Left ventricle myocardium inferior (tissue), 1 donor: Measurements from ENCODE around the gene AKR1C1. TPM values are rescaled to one million over a fixed set of nuclear protein-coding genes. Genes with fewer than 3 reads are reported as not detected.
"Not testable (repeated sequence)": the region's sequence is repeated elsewhere in the genome, so short reads cannot be mapped to it uniquely, and the experiment has no call there.

ENCODE experiments used
- DNase-seq: peaks from one replicate; pipeline ENCODE4 v3.0.0-alpha.2; 2020
- H3K27ac ChIP-seq: fragments of 200-600 bp; replicated peaks from 2 replicates; pipeline ENCODE4 v1.8.0; 2021
- H3K27me3 ChIP-seq: fragments of 200-600 bp; 2 replicates; pipeline ENCODE4 v1.8.0; 2021; ENCODE audit warnings: low read depth
- H3K36me3 ChIP-seq: fragments of 200-600 bp; 2 replicates; pipeline ENCODE4 v1.8.0; 2021
- H3K4me1 ChIP-seq: fragments of 200-600 bp; 2 replicates; pipeline ENCODE4 v1.8.0; 2021
- H3K4me3 ChIP-seq: fragments of 200-600 bp; 2 replicates; pipeline ENCODE4 v1.8.0; 2021; ENCODE audit warnings: mild to moderate bottlenecking, moderate library complexity
- H3K9me3 ChIP-seq: fragments of 200-600 bp; replicated peaks from 2 replicates; pipeline ENCODE4 v1.8.0; 2021
- intact Hi-C: fragments of 100-400 bp; cut with micrococcal nuclease; formaldehyde crosslinking; loops from one replicate; pipeline ENCODE4 v1.11.0; 2022
- total RNA-seq: library from RNA; stranded (reverse); fragmentation: NEBNext Ultra II Directional; extraction: Animal tissue kit (Norgen Biotek cat#: 25700); gene quantifications from one replicate; pipeline ENCODE4 v1.2.1, GENCODE V29; 2021
- TF ChIP-seq, protein P1 (sequence below): fragments of 200-600 bp; IDR thresholded peaks from 2 replicates; pipeline ENCODE4 v1.8.0; 2021; ENCODE audit warnings: antibody characterized with exemption, mild to moderate bottlenecking, borderline replicate concordance
- donor health status: DM: no; HTN: yes; CAD: no; lungs with severe emphysema.

AKR1C1 gene
- total RNA-seq, 1 donor from 2014 or later = 34.1 TPM

DNA sequence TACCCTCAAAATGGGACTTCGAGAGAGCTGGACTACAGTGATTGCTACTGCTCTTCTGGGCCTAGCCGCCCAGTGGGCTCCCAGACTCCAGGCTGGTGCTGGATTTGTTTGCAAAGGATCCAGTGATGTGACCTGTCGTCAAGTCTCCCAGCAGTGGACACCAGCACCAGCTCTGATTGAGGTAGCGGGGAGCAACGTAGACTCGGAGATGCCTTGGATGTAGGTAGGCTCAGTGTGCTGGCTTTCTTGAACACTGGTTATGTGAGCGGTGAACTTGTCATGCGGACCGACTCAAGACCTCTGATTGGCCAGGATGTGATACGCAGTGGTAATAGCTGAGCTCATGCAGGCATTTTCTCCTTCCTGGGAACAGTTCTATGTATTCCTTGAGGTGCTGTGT lies 21.0 kb downstream of the AKR1C1 start:
- H3K27ac ChIP-seq = no peak overlapping the region
- no peaks in the 10 kb centered on the region for H3K9me3 ChIP-seq
- no peak for DNase-seq
- intact Hi-C loops = no loop called here
- H3K4me3 ChIP-seq = no peak overlapping the region
- TF ChIP-seq, protein P1, sequence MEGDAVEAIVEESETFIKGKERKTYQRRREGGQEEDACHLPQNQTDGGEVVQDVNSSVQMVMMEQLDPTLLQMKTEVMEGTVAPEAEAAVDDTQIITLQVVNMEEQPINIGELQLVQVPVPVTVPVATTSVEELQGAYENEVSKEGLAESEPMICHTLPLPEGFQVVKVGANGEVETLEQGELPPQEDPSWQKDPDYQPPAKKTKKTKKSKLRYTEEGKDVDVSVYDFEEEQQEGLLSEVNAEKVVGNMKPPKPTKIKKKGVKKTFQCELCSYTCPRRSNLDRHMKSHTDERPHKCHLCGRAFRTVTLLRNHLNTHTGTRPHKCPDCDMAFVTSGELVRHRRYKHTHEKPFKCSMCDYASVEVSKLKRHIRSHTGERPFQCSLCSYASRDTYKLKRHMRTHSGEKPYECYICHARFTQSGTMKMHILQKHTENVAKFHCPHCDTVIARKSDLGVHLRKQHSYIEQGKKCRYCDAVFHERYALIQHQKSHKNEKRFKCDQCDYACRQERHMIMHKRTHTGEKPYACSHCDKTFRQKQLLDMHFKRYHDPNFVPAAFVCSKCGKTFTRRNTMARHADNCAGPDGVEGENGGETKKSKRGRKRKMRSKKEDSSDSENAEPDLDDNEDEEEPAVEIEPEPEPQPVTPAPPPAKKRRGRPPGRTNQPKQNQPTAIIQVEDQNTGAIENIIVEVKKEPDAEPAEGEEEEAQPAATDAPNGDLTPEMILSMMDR = no peak
- no peaks in the 10 kb centered on the region for H3K36me3 ChIP-seq
- H3K4me1 ChIP-seq = peaks cover 13% of the 10 kb centered on the region
- H3K27me3 ChIP-seq = no peaks in the 10 kb centered on the region

DNA sequence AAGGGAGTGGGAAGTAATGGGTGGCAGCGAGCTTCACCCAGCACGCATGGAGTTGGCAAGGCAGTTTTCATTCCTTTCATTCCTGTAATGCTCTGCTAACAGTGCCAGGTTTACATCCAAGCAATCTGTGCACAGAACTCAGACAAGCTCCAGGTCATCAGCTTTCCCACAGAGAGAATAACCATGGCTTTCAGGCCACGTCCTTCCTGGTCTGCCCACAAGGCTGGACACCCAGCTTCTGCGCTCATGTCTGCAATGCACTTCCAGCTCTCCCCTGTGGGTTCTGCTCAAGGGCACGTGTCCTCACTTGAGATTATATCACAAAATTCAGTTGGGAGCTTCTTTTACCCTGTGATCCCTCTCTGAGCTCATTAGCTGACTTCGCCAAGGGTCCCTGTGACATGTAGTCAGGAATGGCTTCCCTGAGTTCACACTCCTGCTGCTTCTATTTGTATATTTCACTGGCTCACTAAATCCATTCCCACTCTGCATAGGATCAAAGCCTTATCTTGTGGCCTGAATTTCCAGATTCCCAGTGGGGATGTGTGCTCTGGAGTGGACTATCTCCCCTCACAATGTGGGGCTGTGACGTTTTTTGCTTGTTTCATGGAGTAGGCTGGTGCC lies 21.9 kb downstream of the AKR1C1 start:
- intact Hi-C loops = no loop called here

DNA sequence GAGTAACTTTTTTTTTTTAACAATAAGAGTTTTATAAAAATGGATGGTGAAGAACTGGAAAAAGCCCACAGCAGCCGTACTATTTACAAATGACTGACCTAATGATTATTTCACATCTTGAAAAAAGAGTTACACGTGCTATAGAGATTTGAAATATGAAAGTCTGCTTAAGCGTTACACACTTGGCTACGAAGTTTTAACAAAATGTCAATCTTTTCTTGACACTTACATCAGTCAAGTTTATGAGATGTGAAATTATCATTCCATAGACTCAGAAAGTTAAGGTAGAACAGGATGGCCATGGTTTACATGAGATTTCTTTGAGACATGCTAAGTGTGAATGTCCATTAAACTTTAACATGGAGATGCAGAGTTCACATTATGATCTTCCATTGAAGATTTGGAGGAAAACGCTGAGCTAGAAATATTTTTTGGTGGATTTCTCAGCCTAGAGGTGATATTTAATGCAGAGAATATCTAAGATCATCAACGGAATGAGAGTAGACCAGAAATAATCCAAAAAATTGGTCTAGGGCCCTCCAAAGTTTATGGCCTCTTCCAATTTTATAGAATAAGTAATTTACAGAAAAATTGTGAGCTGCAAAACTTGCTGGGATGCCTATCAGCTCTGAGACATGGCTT lies 24.9 kb downstream of the AKR1C1 start:
- intact Hi-C loops, H3K4me3 ChIP-seq, H3K4me1 ChIP-seq, DNase-seq, H3K36me3 ChIP-seq, H3K9me3 ChIP-seq, H3K27ac ChIP-seq, H3K27me3 ChIP-seq: not testable (repeated sequence)

More for the DNA sequence above, 21.9 kb downstream of the AKR1C1 start:
- Histone ChIP-seq H3K4me3 (no peak overlapping the region), H3K27ac (peak overlapping the region; percentile 51), H3K4me1 (peaks cover 13% of the 10 kb centered on the region), H3K9me3 (no peaks in the 10 kb centered on the region), H3K36me3 (no peaks in the 10 kb centered on the region), H3K27me3 (no peaks in the 10 kb centered on the region)
- TF ChIP-seq, protein P1 = peak; percentile 16
- no peak for DNase-seq

DNA sequence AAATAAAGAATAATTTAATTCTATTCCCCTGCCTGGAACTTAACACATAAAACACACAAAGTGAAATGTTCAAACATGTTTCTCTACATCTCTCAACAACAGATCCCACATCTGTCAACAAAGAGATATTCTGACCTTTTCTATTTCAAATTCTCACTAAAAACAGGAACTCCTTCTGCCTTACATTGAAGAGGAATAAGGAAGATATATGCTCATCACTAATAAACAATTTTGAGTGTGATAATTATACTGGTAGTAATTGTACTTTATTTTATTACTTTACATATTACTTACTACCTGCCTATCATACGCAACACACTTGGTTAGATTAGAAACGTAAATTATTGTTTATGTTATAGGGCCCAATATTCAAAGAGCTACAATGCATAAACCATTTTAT lies 27.0 kb downstream of the AKR1C1 start:
- Histone ChIP-seq H3K4me1 (peaks cover 3% of the 10 kb centered on the region), H3K4me3 (no peak overlapping the region), H3K9me3 (no peaks in the 10 kb centered on the region), H3K36me3 (peaks cover 4% of the 10 kb centered on the region), H3K27me3 (no peaks in the 10 kb centered on the region), H3K27ac (no peak overlapping the region)
- TF ChIP-seq, protein P1 = no peak
- intact Hi-C loops = no loop called here
- DNase-seq = no peak

DNA sequence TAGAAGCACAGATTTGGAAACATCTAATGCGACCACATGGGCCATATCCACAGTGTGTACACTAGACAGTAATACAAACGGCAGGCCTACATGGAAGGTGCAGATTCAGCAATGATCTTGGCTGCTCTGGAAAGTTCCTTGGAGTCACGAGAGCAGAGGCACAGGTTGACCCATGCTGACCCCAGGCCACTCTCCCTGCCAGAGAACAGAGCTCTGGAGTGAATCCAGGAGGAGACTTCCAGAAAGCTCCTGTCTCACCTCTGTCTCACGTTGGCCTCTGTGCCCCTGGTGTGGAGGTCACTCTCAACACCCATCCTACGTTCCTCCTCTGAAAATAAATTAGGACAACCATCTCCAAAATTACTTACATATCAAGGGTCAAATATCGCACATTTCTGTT lies 28.2 kb downstream of the AKR1C1 start:
- intact Hi-C loops, H3K9me3 ChIP-seq, H3K27ac ChIP-seq, H3K4me3 ChIP-seq, DNase-seq, H3K4me1 ChIP-seq, H3K36me3 ChIP-seq, H3K27me3 ChIP-seq: not testable (repeated sequence)

DNA sequence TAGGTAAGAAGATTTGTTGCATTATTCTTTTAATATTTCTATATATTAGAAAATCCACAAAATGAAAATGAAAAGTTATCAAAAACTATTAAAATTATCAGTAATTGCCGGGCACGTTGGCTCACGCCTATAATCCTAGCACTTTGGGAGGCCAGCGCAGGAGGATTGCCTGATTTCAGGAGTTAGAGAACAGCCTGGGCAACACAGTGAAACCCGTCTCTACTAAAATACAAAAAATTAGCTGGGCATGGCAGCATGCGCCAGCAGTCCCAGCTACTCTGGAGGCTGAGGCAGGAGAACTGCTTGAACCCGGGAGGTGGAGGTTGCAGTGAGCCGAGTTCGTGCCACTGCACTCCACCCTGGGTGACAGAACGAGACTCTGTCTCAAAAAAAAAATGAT lies 29.3 kb downstream of the AKR1C1 start:
- intact Hi-C loops, H3K9me3 ChIP-seq: not testable (repeated sequence)

DNA sequence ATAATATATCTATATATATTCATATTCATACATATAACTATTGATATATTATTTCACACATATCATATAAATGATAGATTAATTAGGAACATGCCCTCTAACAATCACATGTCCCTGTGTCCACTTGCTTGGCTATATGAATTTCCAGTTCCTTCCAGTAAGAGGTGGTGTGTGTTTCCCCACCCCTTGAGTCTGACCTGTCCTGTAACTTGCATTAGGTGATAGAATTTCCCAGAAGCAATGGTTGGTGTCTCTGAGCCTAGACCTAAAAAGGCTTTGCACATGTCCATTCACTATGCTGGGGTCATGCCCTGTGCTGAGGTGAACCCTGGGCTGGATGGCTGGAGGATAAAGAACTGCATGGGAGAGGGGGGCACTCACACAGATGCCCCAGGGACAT lies 31.0 kb downstream of the AKR1C1 start:
- intact Hi-C loops, H3K36me3 ChIP-seq, H3K4me1 ChIP-seq: not testable (repeated sequence)

More for the DNA sequence above, 29.3 kb downstream of the AKR1C1 start:
- H3K27me3 ChIP-seq, DNase-seq, H3K36me3 ChIP-seq, H3K4me3 ChIP-seq, H3K4me1 ChIP-seq, H3K27ac ChIP-seq: not testable (repeated sequence)

More for the DNA sequence above, 31.0 kb downstream of the AKR1C1 start:
- H3K9me3 ChIP-seq, H3K4me3 ChIP-seq, DNase-seq, H3K27ac ChIP-seq, H3K27me3 ChIP-seq: not testable (repeated sequence)
